Measurements from ENCODE around the gene SRSF7.
"Not testable (repeated sequence)": the region's sequence is repeated elsewhere in the genome, so short reads cannot be mapped to it uniquely, and the experiment has no call there.

SRSF7 gene

DNA sequence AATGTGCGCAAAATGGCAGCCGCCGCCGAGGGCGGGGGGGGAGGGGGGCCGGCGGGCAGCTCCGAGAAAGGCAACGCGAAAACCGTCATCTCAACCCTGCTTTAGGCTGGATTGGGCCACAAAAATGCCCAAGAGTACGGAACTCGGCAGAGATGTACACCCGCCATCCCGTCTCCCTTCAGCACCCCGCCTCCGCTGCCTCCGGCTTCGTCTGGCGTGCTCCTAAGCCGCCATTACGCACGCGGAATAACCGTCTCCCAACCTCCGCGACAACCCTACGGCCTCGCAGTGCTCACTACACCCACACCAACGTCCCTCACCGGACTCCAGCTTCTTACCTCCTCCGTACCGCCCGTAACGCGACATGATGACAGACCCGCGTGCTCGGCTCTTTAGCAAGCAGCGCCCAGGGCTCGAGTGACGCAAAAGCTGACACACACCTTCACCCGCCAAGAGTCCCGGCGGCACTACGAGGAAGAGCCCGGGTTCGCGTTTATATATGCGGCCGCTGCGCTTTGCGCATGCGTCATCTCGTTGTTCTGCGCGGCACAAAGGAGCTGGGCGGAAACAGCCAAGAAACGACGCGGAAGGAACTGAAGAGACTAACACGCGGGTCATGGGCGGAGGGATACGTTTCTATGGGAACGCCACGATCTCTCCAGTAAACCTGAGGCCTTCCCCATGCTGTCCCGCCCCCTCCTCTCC lies at the start of gene SRSF7:
TSS of gene SRSF7 (minus strand) at position 471 of the 705 bp plus-strand sequence. CDS start at position 366, 105 bp downstream.
- DNase-seq, result peak; percentile 99

DNA sequence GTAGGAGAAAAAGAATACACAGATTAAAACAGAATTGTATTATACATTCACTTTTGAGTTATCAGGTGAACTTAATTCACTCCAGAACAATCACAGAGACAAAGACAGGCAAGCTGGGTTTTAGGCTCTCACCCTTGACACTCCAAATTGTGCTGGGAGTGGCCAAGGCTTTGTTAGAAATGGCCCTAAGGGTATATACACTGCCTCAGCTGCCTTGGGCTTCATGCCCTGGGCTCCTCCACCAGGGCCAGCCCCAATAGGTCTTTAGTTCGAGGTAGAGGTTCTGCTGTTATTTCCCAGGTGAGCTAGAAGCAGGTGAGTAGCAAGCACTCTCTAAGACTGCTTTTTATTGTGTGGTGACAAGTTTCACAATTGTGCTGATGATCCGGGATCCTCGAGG lies 46.8 kb upstream of the SRSF7 start:
- DNase-seq, result no peak

DNA sequence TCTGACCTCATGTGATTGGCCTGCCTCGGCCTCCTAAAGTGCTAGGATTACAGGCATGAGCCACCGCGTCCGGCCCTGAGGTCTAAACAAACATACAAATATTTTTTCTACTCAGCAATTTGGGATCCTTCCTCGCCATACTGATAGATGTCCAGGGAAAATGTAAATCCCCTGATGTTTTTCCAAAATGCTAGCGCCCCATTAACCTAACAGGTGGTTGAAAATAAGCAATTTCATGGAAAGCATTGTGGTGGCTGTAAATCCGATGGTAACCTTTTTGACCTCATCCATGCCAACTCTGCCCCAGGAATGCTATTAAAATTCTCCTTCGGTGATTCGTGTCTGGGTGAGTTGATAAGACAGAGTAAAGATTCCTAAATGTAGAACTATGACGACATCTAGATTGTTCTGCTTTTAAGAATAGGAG lies 46.1 kb upstream of the SRSF7 start:
- DNase-seq, result no peak

DNA sequence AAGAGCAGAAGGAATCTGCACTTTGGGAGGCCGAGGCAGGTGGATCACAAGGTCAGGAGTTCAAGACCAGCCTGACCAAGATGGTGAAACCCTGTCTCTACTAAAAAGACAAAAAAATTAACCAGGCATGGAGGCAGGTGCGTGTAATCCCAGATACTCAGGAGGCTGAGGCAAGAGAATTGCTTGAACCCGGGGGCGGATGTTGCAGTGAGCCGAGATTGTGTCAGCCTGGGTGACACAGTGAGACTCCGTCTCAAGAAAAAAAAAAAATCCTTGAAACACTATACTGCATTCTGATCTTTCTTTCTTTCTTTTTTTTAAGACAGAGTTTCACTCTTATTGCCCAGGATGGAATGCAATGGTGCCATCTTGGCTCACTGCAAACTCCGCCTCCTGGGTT lies 43.9 kb upstream of the SRSF7 start:
- not testable (repeated sequence) for DNase-seq

DNA sequence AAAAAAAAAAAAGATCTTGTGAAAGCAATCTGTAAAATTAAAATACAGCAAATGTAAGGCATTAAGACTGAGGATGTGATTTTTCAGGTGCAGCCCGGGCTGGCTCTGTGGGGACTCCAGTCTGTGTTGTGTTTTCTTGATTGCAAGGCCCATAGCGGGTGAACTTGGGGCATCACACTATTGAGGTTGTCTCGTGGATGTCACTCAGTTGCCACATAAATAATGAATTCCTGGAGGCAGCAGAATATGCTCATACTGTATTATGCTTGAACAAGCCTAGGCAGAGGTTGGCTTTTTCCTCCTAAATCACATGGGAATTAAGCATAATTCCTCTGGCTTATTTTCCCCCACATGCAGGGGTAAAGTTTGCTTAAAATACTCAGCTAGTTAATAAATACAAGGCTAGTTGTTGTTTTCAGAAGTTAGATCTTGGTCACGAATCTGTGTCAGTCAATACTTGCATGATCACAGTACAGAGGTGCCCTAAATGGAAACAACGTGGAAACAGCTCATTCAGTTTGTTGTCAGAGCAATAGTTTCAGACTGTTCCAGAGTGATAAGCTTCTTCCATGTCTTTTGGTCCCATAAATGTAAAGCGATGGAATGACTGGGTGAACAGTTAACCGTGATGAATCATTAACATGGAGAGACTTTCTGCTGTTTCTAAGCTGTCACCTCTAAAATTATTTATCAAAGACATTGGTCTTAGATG lies 43.2 kb upstream of the SRSF7 start:
- no peak for DNase-seq

DNA sequence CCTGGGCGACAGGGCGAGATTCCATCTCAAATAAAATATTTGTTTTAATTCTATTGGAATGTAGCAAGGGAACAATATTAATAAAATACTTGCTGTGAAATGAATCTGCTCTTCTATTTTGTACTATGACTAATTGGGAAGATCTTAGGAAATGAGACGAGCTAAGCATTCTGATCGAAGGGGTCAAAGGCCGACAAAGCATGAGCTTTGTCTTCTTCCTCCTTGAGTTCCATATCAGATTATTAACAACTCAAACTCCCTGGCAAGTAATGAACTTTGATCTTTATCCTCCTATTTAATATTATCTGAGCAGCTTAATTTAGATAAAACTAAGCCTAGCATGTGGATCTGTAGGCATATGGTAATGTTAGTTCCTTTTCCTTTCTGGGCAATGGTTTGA lies 42.4 kb upstream of the SRSF7 start:
- no peak for DNase-seq

DNA sequence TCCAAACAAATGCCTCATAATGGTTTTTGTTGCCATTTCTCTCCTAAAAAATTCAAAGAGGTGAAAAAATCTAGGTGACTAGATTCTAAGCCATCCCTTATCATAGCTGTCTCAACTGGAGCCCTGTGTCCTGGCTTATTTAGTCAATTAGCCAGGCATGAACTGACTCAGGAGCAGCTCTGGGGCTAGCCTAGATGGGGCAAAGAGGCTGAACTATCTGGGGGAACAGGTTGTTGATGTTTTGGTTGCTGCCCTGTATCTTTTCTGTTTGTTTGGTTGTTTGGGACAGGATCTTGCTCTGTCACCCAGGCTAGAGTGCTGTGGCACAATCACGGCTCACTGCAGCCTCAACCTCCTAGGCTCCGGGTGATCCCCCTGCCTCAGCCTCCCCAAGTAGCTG lies 41.6 kb upstream of the SRSF7 start:
- no peak for DNase-seq

DNA sequence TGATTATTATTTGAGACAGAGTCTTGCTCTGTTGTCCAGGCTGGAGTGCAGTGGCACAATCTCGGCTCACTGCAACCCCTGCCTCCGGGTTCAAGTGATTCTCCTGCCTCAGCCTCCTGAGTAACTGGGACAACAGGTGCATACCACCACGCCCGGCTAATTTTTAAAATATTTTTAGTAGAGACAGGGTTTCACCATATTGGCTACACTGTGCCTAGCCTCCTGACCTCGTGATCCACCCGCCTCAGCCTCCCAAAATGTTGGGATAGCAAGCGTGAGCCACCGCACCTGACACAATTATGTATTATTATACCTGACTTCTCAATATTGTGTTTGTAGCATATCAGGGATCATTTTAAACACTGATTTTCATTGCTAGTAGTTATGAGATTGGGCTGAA lies 41.2 kb upstream of the SRSF7 start:
- not testable (repeated sequence) for DNase-seq

DNA sequence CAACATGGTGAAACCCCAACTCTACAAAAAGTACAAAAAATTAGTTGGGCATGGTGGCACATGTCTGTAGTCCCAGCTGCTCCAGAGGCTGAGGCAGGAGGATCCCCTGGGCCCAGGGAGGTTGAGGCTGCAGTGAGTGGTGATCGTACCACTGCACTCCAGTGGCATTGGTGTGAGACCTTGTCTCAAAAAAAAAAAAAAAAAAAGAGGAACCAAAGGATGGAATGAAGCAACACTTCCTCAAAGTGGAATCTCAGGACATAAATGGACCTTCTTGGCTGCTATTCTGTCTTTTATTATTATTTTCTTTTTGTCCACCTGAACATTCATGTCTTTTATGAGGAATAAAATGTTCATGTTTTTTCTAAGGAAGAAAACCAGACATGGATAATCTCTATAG lies 40.6 kb upstream of the SRSF7 start:
- DNase-seq, result no peak

DNA sequence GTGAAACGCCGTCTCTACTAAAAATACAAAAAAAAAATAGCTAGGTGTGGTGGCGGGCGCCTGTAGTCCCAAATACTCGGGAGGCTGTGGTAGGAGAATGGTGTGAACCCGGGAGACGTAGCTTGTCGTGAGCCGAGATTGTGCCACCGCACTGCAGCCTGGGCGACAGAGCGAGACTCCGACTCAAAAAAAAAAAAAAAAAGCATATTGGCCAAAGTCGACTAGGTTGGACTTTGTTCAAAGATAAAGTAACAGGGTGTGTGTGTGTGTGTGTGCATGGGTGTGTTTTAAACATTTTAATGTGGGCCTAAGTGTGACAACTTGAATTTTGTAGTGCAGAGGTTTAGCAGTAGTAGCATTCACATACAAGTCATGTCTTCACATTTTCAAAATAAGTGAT lies 38.5 kb upstream of the SRSF7 start:
- no peak for DNase-seq

DNA sequence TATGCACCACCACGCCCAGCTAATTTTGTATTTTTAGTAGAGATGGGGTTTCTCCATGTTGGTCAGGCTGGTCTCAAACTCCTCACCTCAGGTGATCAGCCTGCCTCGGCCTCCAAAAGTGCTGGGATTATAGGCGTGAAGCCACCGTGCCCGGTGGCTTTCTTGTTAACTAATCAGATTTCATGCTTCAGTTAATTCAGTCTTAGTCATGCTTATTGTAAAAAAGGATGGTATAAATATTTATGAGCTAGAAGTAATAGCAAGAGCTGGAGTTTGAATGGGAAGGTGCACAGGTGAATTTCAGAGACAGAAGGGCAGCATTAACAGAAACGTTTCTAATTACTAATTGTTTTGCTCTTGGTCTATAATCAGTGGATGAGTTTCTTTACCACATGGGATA lies 37.1 kb upstream of the SRSF7 start:
- no peak for DNase-seq

DNA sequence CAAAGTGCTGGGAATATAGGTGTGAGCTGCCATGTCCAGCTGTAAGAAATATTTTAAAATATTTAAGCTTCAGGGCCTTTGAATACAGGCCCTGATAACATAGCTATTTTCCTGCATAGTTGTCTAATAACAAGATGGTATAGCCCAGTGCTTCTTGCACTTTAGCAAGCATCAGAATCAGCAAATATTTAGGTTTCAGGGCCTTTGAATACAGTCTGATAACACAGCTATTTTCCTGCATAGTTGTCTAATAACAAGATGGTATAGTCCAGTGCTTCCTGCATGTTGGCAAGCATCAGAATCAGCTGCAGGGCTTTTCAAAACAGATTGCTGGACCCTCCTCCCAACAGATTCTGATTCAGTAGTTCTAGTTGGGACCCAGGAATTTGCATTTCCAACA lies 32.4 kb upstream of the SRSF7 start:
- no peak for DNase-seq

DNA sequence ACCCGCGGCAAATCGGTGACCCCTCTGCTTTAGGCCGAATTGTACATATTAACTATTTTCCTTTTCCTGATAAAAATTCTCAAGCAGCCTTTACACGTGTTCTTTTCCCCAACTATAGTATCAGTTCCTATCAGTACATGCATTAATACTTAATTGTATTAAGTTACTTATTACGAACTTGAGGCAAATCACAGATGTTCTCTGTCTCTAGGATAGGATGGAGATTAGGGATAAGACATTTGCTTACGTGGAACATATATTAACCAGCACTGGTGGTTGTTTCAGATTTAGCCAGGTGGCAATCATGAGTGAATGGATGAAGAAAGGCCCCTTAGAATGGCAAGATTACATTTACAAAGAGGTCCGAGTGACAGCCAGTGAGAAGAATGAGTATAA lies 27.5 kb upstream of the SRSF7 start:
- DNase-seq, result peak; percentile 12

DNA sequence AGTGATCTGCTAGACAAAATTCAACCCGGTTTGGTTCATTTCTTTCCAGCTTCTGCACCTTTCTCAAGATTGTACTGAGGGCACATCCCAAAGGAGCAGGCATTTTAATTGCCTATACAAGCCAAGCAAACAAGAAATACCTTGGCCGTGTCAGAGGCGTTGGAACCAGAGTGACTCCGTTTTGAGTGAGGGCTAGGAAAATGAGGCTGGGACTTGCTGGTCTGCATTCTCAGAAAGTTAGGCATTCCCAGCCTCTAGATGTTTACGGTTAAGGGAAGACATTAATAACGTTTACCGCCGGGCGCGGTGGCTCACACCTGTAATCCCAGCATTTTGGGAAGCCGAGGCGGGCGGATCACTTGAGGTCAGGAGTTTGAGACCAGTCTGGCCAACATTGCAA lies 25.4 kb upstream of the SRSF7 start:
- DNase-seq, result no peak

DNA sequence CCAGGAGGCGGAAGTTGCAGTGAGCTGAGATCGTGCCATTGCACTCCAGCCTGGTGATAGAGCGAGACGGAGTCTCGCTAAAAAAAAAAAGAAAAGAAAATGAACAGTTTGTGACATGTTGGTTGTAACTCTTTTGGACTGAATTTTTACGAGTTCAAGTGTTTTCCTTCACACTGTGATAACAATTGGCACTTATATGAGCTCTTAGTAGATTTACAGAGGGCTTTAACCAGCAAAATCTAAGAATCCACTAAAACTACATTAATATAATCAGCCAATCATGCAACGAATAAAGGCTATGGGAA lies 24.7 kb upstream of the SRSF7 start:
- DNase-seq, result no peak

DNA sequence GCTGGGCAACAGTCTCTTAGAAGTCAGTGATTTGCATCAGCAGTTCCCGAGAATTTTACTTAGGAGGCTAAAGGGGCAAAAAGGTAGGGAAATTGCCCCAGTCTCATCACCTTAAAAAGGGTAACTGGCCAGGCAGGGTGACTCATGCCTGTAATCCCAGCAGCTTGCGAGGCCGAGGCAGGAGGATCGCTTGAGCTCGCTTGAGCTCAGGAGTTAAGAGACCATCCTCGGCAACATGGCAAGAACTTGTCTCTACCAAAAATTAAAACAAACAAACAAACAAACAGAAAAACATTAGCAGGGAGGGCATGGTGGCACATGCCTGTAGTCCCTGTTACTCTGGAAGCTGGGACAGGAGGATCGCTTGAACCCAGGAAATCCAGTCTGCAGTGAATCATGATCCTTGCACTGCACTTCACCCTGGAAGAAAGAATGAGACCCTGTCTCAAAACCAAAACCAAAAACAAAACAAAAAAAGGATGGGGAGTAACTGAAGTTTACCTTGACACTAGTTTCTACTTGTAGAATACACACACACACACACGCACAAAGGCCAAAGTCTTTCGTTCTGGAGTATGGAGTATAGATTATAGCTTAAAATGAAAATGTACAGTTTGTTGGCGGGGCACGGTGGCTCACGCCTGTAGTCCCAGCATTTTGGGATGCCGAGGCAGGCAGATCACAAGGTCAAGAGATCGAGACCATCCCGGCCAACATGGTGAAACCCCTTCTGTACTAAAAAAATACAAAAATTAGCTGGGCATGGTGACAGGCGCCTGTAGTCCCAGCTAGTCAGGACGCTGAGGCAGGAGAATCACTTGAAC lies 24.1 kb upstream of the SRSF7 start:
- no peak for DNase-seq

DNA sequence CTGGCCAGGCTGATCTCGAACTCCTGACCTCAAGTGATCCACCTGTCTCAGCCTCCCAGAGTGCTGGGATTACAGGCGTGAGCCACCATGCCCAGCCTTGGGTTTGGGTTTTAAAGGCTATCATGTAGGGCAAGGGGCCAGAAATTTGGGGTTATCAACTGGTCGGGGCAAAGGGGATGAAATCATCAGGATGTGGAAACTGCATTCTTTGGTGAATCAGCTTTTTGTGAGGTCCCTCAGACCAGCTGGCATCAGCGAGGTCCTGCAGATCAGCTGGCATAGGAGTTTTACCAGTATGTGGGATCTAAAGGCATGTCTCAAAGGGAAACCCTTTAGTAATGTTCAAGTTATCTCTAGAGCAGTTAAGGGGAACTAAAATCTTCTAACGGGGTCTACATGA lies 20.5 kb upstream of the SRSF7 start:
- DNase-seq, result no peak

DNA sequence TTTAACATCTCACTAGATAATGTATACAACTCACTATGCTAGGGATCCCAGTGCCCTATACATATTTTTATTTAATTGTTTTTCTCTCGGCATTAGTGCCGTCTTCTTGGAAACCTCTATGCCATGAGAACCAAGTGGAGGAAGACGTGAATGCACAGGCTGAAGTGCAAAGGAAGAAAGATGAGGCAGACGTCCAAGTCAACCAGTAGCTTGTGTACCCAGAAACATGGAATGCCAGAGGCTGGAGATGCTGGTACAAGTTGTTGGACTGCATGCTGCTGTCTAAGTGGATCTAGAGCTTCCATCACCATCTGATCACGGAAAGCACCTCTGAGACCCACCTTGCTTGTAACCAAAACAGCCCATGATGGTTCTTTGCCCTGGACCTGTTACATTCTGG lies 14.4 kb upstream of the SRSF7 start:
- no peak for DNase-seq

DNA sequence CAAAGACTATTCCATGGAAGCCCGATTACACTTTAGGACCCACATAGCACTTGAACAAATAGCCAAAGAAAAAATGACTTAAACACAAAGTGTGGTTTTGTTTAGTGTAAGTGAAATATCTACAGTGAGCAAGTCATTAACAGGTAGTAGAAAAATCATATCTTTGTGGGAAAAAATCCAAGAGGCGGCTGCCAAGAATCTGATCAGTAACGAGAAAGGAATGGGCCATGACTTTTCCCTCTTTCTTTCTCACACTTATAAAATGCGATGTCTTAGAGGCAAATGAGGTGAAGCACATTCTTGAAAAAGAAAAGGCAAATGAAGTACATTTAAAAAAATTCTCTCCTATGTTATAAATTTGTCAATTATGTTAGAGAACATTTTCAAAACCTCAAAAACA lies 14.0 kb upstream of the SRSF7 start:
- no peak for DNase-seq

DNA sequence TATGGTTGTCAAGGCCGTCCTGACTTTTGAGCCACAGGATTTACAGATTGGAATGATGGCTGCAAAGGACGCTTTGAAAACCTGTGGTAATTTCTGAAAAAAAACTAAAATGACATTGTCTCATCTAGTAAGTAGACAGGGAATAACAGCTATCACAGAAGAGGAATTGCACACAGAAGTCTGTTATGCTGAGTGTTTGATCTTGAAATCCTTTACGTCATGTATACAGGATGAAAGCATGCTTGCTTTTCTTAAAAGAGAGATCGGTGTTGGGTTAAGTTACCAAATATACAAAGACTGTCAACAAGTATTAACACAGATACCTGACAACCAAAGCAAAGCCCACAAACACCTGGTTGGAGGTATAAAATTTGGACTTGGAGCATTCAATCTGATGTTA lies 12.6 kb upstream of the SRSF7 start:
- no peak for DNase-seq

DNA sequence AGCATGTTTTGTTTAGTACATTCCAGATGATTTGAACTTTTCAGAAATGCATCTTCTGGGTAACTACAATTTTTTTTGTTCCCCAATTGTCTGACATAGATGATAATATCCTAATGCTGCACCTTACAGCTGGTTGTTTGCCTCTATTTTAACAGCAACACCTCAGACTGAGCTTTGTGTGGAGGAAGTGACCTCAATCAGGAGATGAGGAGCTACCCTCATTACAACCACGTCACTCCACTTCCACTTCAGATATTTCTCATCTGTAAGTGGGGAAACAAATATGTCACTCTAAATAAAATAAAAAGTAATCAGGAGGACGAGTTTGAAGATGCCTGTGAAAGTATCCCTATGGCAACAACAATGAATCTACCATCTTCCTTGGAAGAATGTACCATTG lies 12.1 kb upstream of the SRSF7 start:
- no peak for DNase-seq

DNA sequence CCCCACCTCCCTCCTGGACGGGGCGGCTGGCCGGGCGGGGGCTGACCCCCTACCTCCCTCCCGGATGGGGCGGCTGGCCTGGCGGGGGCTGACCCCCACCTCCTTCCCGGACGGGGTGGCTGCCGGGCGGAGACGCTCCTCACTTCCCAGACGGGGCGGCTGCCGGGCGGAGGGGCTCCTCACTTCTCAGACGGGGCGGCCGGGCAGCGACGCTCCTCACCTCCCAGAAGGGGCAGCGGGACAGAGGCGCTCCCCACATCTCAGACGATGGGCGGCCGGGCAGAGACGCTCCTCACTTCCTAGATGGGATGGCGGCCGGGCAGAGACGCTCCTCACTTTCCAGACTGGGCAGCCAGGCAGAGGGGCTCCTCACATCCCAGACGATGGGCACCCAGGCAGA lies 4.7 kb upstream of the SRSF7 start:
- DNase-seq, result not testable (repeated sequence)

DNA sequence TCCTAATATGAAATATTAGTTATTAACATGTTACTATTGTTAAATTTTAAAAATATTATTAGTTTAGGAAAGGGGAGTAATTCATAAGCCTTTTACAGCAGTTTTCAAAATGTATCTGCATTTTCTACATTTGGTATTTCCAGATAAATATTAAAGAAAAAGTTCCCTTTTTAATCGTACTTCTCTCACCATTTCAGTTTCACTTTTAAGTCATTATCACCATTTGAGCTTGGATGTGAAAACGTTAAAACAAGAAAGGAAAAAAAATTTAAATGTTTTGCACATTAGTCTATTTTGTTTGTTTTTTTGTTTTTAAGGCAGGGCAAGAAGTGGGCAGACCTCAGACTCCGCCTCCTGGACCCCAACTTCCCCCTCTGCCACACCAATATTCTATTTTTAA lies 3.3 kb upstream of the SRSF7 start:
- no peak for DNase-seq

DNA sequence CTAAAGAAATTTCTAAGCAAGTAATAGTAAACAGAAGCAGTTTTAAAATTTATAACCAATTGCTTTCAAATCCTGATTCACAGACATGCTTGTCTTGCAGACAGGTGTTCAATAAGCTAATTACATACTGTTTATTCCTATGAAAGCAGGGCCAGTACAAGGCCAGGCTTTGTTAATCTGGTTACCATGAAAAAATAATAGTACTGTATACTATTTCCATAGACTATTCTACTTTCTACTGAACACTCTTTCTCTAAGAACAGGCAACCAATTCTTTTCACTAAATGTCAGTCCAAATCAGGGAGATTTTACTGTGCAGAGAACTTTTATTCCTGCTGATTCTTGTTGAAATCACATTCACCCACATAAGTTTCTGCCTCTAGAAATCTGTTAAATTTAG lies 2.9 kb upstream of the SRSF7 start:
- DNase-seq, result no peak

Measured in hematopoietic multipotent progenitor cell treated with erythropoietin and hydrocortisone succinate and interleukin-3 and kit ligand, for 8 days (in vitro differentiated cells).